WTC11 (cell line): Measurements from ENCODE around the gene GLI1. TPM values are rescaled to one million over a fixed set of nuclear protein-coding genes. Genes with fewer than 3 reads are reported as not detected.
A peak's percentile ranks its signal among the peaks of the same experiment; 100 is the strongest.
"Not testable (repeated sequence)": the region's sequence is repeated elsewhere in the genome, so short reads cannot be mapped to it uniquely, and the experiment has no call there.

Experiments
- ATAC-seq: fragments of 200-7000 bp; cut with Tn5 transposase; 2 replicates; pipeline ENCODE4 v1.10.0; 2021; ENCODE audit warnings: mild to moderate bottlenecking, moderate library complexity
- CTCF ChIA-PET: fragments of 300-600 bp; sonication (Branson Sonifier 250); formaldehyde crosslinking; loops from one replicate; lab custom pipeline; 2021; ENCODE audit warnings: antibody characterized with exemption; lab: Charles Lee
- POLR2A ChIA-PET: fragments of 350-600 bp; sonication (Branson Sonifier 250); formaldehyde crosslinking; loops from one replicate; lab custom pipeline; 2021; ENCODE audit warnings: antibody characterized with exemption; lab: Charles Lee
- DNase-seq: peaks from one replicate; pipeline ENCODE4 v3.0.0; 2021; ENCODE audit warnings: low spot score
- H3K27ac Mint-ChIP-seq: 2 replicates; pipeline ENCODE4 v1.8.0; 2021; ENCODE audit warnings: mixed read lengths
- H3K27me3 Mint-ChIP-seq: 2 replicates; pipeline ENCODE4 v1.8.0; 2021; ENCODE audit warnings: low read depth, mild to moderate bottlenecking, moderate library complexity, mixed read lengths
- H3K36me3 Mint-ChIP-seq: 2 replicates; pipeline ENCODE4 v1.8.0; 2021; ENCODE audit warnings: mixed read lengths
- H3K4me1 Mint-ChIP-seq: 2 replicates; pipeline ENCODE4 v1.8.0; 2022; ENCODE audit warnings: mixed read lengths
- H3K4me3 Mint-ChIP-seq: 2 replicates; pipeline ENCODE4 v1.8.0; 2021; ENCODE audit warnings: mild to moderate bottlenecking, moderate library complexity, mixed read lengths
- H3K9me3 Mint-ChIP-seq: 2 replicates; pipeline ENCODE4 v1.8.0; 2021; ENCODE audit warnings: mixed read lengths
- AFF4 ChIP-seq: sonication (generic); formaldehyde crosslinking; IDR thresholded peaks from 2 replicates; pipeline ENCODE4 v1.8.1; 2023; ENCODE audit warnings: mild to moderate bottlenecking, missing genetic modification reagents, borderline replicate concordance
- AR ChIP-seq: fragments of 250-450 bp; sonication (Bioruptor Pico); IDR thresholded peaks from 2 replicates; pipeline ENCODE4 v1.9.0; 2021; ENCODE audit warnings: mild to moderate bottlenecking
- CDX4 ChIP-seq: fragments of 250-450 bp; sonication (Bioruptor Pico); IDR thresholded peaks from 2 replicates; pipeline ENCODE4 v1.9.0; 2021; ENCODE audit warnings: moderate library complexity, mild to moderate bottlenecking, inconsistent platforms, borderline replicate concordance
- CREM ChIP-seq: sonication (generic); formaldehyde crosslinking; IDR thresholded peaks from 2 replicates; pipeline ENCODE4 v1.8.1; 2022; ENCODE audit warnings: mild to moderate bottlenecking, missing genetic modification reagents, moderate library complexity
- E2F1 ChIP-seq: sonication (generic); formaldehyde crosslinking; IDR thresholded peaks from 2 replicates; pipeline ENCODE4 v1.8.0; 2022; ENCODE audit warnings: mild to moderate bottlenecking, missing genetic modification reagents
- ELF4 ChIP-seq: sonication (generic); formaldehyde crosslinking; IDR thresholded peaks from 2 replicates; pipeline ENCODE4 v1.8.1; 2022; ENCODE audit warnings: low read depth, mild to moderate bottlenecking, moderate library complexity, missing genetic modification reagents
- FOXK1 ChIP-seq: sonication (generic); formaldehyde crosslinking; IDR thresholded peaks from 2 replicates; pipeline ENCODE4 v1.8.0; 2022; ENCODE audit warnings: mild to moderate bottlenecking, moderate library complexity, missing genetic modification reagents
- GTF2I ChIP-seq: fragments of 250-450 bp; sonication (Bioruptor Pico); conservative IDR thresholded peaks from 2 replicates; pipeline ENCODE4 v1.4.0; 2021; ENCODE audit warnings: mild to moderate bottlenecking
- HMGA2 ChIP-seq: fragments of 250-450 bp; sonication (Bioruptor Pico); IDR thresholded peaks from 2 replicates; pipeline ENCODE4 v1.4.0; 2021; ENCODE audit warnings: mild to moderate bottlenecking, moderate library complexity
- KAT7 ChIP-seq: sonication (generic); formaldehyde crosslinking; IDR thresholded peaks from 2 replicates; pipeline ENCODE4 v1.8.1; 2023; ENCODE audit warnings: missing genetic modification reagents, mild to moderate bottlenecking, borderline replicate concordance
- MXD4 ChIP-seq: fragments of 250-450 bp; sonication (Bioruptor Pico); IDR thresholded peaks from 2 replicates; pipeline ENCODE4 v1.8.0; 2021; ENCODE audit warnings: mild to moderate bottlenecking, moderate library complexity, borderline replicate concordance
- NFYB ChIP-seq: sonication (generic); formaldehyde crosslinking; conservative IDR thresholded peaks from 2 replicates; pipeline ENCODE4 v1.8.0; 2022; ENCODE audit warnings: low read depth, missing genetic modification reagents
- NR1H2 ChIP-seq: sonication (generic); formaldehyde crosslinking; IDR thresholded peaks from 2 replicates; pipeline ENCODE4 v1.9.0; 2021; ENCODE audit warnings: mild to moderate bottlenecking, moderate library complexity, missing genetic modification reagents
- SP1 ChIP-seq: sonication (generic); formaldehyde crosslinking; conservative IDR thresholded peaks from 2 replicates; pipeline ENCODE4 v1.8.1; 2022; ENCODE audit warnings: missing genetic modification reagents
- TP53 ChIP-seq: sonication (generic); formaldehyde crosslinking; IDR thresholded peaks from 2 replicates; pipeline ENCODE4 v1.8.1; 2023; ENCODE audit warnings: mild to moderate bottlenecking, missing genetic modification reagents
- ZNF121 ChIP-seq: sonication (generic); formaldehyde crosslinking; IDR thresholded peaks from 2 replicates; pipeline ENCODE4 v1.8.0; 2023; ENCODE audit warnings: missing genetic modification reagents
- ZNF423 ChIP-seq: fragments of 250-450 bp; sonication (Bioruptor Pico); IDR thresholded peaks from 2 replicates; pipeline ENCODE4 v2.1.2; 2022; ENCODE audit warnings: mild to moderate bottlenecking, moderate library complexity
- ZNF671 ChIP-seq: fragments of 250-450 bp; sonication (Bioruptor Pico); IDR thresholded peaks from 2 replicates; pipeline ENCODE4 v1.8.0; 2021; ENCODE audit warnings: mild to moderate bottlenecking
- total RNA-seq: library from RNA; stranded (reverse); gene quantifications from 3 replicates; pipeline ENCODE4 v1.2.3, GENCODE V29; 2021

The GLI1 gene
- total RNA-seq, 1 experiment from 2014 or later, result 16.2 TPM

- H3K36me3 Mint-ChIP-seq, H3K4me3 Mint-ChIP-seq, DNase-seq, ATAC-seq, H3K27ac Mint-ChIP-seq, H3K27me3 Mint-ChIP-seq, H3K9me3 Mint-ChIP-seq: not testable (repeated sequence)
- CTCF ChIA-PET, result interaction anchor here (0.6 to 2.0 kb wide), 3 partner anchors 38 to 60 kb away, joined by 4 to 9 read pairs (median 5); no protein-coding TSS in a partner anchor
- POLR2A ChIA-PET, result interaction anchor here (0.6 kb wide), 1 partner anchor 11 kb away, joined by 3 read pairs; no protein-coding TSS in a partner anchor
- peaks cover 12% of the 10 kb centered on the region for H3K4me1 Mint-ChIP-seq
Measured at GRCh38 chr12:57414160-57414559, 45.4 kb upstream of the GLI1 start.

- Mint-ChIP-seq H3K9me3 (no peaks in the 10 kb centered on the region), H3K27me3 (no peaks in the 10 kb centered on the region), H3K36me3 (no peaks in the 10 kb centered on the region), H3K4me3 (no peak overlapping the region), H3K27ac (peak overlapping the region; percentile 36; the same call in 1 of the 2 replicates)
- ChIA-PET CTCF (interaction anchor here (1.4 to 2.0 kb wide), 2 partner anchors 37 to 46 kb away, joined by 4 to 9 read pairs; no protein-coding TSS in a partner anchor), POLR2A (interaction anchor here (0.5 kb wide), 1 partner anchor 107 kb away, joined by 4 read pairs; no protein-coding TSS in a partner anchor)
- ATAC-seq, result no peak
- TF ChIP-seq ZNF121 (CRISPR knock-in tag) (no peak), ZNF671 (CRISPR knock-in tag) (no peak), CDX4 (CRISPR knock-in tag) (no peak), KAT7 (CRISPR knock-in tag) (no peak), AFF4 (CRISPR knock-in tag) (no peak), TP53 (CRISPR knock-in tag) (no peak), SP1 (CRISPR knock-in tag) (no peak), ZNF423 (no peak), NFYB (no peak), HMGA2 (no peak), CREM (CRISPR knock-in tag) (no peak)
- TF ChIP-seq, all 79 proteins: peak for 0
- DNase-seq, result no peak
- H3K4me1 Mint-ChIP-seq, result peaks cover 12% of the 10 kb centered on the region
Measured at GRCh38 chr12:57415088-57415487, 44.5 kb upstream of the GLI1 start.

- no peaks in the 10 kb centered on the region for H3K27me3 Mint-ChIP-seq
- DNase-seq (no peak), ATAC-seq (no peak)
- no peaks in the 10 kb centered on the region for H3K36me3 Mint-ChIP-seq
- H3K4me1 Mint-ChIP-seq, result peaks cover 12% of the 10 kb centered on the region
- H3K27ac Mint-ChIP-seq, result 0 out of 2 replicates have a peak overlapping the region, but pooled peaks have one; percentile 47
- H3K4me3 Mint-ChIP-seq, result no peak overlapping the region
- POLR2A ChIA-PET, result no interaction called here
- CTCF ChIA-PET, result interaction anchor here (0.6 to 3.1 kb wide), 2 partner anchors 36 to 144 kb away, joined by 4 to 13 read pairs; no protein-coding TSS in a partner anchor
- no peaks in the 10 kb centered on the region for H3K9me3 Mint-ChIP-seq
- peak; percentile 30; the same call in 1 of the 2 replicates for TF ChIP-seq ZNF121 (CRISPR knock-in tag)
- TF ChIP-seq NR1H2, result no peak
Measured at GRCh38 chr12:57416039-57416996, 43.3 kb upstream of the GLI1 start.

GRCh38 chr12:57418255-57418654 is 41.3 kb upstream of the GLI1 start:
- ChIA-PET CTCF (interaction anchor here (0.6 to 3.1 kb wide), 3 partner anchors 34 to 725 kb away, joined by 3 to 13 read pairs (median 3); no protein-coding TSS in a partner anchor), POLR2A (interaction anchor here (1.1 kb wide), 1 partner anchor 37 kb away, joined by 6 read pairs; the partner anchor contains the start of gene INHBE)
- no peak for ATAC-seq
- TF ChIP-seq AR (CRISPR knock-in tag), result no peak
- TF ChIP-seq GTF2I (CRISPR knock-in tag), result no peak
- TF ChIP-seq MXD4 (CRISPR knock-in tag), result no peak
- TF ChIP-seq ELF4 (CRISPR knock-in tag), result no peak
- no peak for TF ChIP-seq NFYB
- TF ChIP-seq E2F1 (CRISPR knock-in tag), result no peak
- TF ChIP-seq NR1H2, result no peak
- no peak for TF ChIP-seq TP53 (CRISPR knock-in tag)
- TF ChIP-seq ZNF121 (CRISPR knock-in tag), result no peak
- no peak for TF ChIP-seq FOXK1 (CRISPR knock-in tag)

More at GRCh38 chr12:57418255-57418654, 41.3 kb upstream of the GLI1 start:
- Mint-ChIP-seq H3K4me3 (no peak overlapping the region), H3K36me3 (peaks cover 5% of the 10 kb centered on the region; the same call in 1 of the 2 replicates), H3K27me3 (no peaks in the 10 kb centered on the region), H3K9me3 (no peaks in the 10 kb centered on the region), H3K4me1 (peaks cover 12% of the 10 kb centered on the region), H3K27ac (peak overlapping the region; percentile 30)
- no peak for DNase-seq
